Omental fat pad (tissue), 4 donors: ENCODE data around the gene DCUN1D3. TPM values are rescaled to one million over a fixed set of nuclear protein-coding genes. Genes with fewer than 3 reads are reported as not detected.
"Not testable (repeated sequence)": the region's sequence is repeated elsewhere in the genome, so short reads cannot be mapped to it uniquely, and the experiment has no call there.

Source experiments
- ATAC-seq: fragments of 150-250 bp; one replicate; pipeline ENCODE4 v1.9.1; 2016; ENCODE audit warnings: mild to moderate bottlenecking, moderate library complexity; ENCODE audit not compliant: low FRiP score
- DNase-seq: peaks from one replicate; pipeline ENCODE4 v3.0.0-alpha.2; 2019; ENCODE audit warnings: low spot score
- CTCF ChIP-seq, 3 donors: fragments of 450-650 bp; IDR thresholded peaks; one replicate each; pipeline ENCODE4 v1.5.1; 2016 to 2017; ENCODE audit warnings: antibody characterized with exemption in 3 of 3, mild to moderate bottlenecking in 3 of 3, moderate library complexity in 2 of 3
- total RNA-seq, 4 donors: library from RNA; depleted of rRNA; stranded (reverse); fragments of >200 nt; gene quantifications; one replicate each; pipeline ENCODE4 v1.1.0, GENCODE V29; 2016

Gene DCUN1D3
- total RNA-seq, 4 donors from 2014 or later: 37.4 to 103 (median 79.9) TPM

DNA sequence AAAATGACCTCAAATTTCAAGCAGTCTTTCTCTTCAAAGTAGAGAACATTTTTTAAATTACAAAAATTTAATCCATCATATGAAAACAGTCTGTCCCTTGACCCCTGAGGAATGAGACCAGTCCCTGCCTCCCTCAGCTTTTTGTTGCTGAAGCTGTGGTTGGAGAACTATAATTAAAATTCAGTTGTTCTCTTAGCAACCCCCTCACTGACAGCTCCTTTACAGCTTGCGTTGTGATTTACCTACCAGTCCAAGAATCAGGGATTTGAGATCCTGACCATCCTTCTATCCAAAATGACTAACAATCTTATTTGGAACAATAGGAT is 30.2 kb upstream of the DCUN1D3 start:
- DNase-seq: no peak
- no peak for ATAC-seq
- no peak for TF ChIP-seq CTCF (IDR thresholded peaks at IDR 0.05)

GRCh38 chr16:20929676-20930364 is 29.7 kb upstream of the DCUN1D3 start:
- ATAC-seq, DNase-seq: not testable (repeated sequence)

- ATAC-seq: no peak
- TF ChIP-seq CTCF (IDR thresholded peaks at IDR 0.05): no peak
Observed at GRCh38 chr16:20928774-20929411, 28.7 kb upstream of the DCUN1D3 start.

GRCh38 chr16:20925751-20926150 is 25.6 kb upstream of the DCUN1D3 start:
- no peak for TF ChIP-seq CTCF (IDR thresholded peaks at IDR 0.05)
- ATAC-seq (no peak), DNase-seq (no peak)

More at GRCh38 chr16:20928774-20929411, 28.7 kb upstream of the DCUN1D3 start:
- no peak for DNase-seq

DNA sequence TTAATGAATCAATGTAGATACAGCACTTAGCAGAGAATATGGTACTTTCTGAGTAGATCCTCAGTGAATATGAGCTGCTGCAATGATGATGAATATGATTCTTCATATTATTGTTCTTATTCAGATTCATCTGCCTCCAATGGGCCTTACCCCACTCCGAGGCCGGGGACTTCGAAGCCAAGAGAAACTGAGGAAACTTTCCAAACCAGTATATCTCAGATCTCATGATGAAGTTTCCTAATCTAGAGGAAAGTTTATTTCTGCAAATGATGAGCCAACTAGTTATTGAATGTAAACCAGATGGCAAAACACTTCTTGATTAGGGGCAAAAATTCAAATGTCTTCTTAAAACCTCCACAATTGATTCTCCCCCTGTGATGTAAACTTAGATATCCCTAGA is 23.7 kb upstream of the DCUN1D3 start:
- no peak for ATAC-seq
- TF ChIP-seq CTCF (IDR thresholded peaks at IDR 0.05): no peak
- DNase-seq: no peak

GRCh38 chr16:20920799-20921198 is 20.6 kb upstream of the DCUN1D3 start:
- ATAC-seq: no peak
- DNase-seq: no peak
- TF ChIP-seq CTCF (IDR thresholded peaks at IDR 0.05): no peak

DNA sequence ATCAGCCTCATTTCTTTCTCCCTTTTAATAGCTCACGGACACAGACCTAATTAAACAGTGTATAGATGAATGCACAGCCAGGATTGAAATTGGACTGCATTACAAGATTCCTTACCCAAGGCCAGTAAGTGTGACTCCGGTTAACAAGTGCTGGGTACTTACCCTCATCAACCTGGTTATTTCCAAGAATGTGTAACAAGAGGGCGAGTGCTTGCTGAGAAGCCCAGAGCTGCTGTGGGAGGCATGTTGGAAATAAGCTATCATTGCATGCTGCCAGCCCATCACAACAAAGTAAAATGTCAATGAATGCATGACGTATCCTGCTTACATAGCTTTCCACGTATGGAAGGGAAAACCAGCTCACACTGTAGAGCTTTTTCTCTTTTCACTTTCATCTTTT is 19.9 kb upstream of the DCUN1D3 start:
- ATAC-seq: no peak
- no peak for TF ChIP-seq CTCF (IDR thresholded peaks at IDR 0.05)
- no peak for DNase-seq
